Spleen (tissue), 11 donors: ENCODE results near the gene DOCK11. TPM values are rescaled to one million over a fixed set of nuclear protein-coding genes. Genes with fewer than 3 reads are reported as not detected.
"Not testable (repeated sequence)": the region's sequence is repeated elsewhere in the genome, so short reads cannot be mapped to it uniquely, and the experiment has no call there.

Experiments used
- DNase-seq: peaks from one replicate; pipeline ENCODE4 v3.0.0-alpha.2; 2020
- H3K27ac ChIP-seq, 8 donors: fragments of 200-600 bp; sonication (generic) in 7 of 8; 1 replicate in 4 of 8; 2 replicates in 4 of 8; pipeline versions ENCODE4 v1.5.0 to v1.8.0; 2016 to 2021; ENCODE audit warnings: inconsistent platforms in 4 of 8, mild to moderate bottlenecking in 4 of 8, moderate library complexity in 1 of 8
- H3K27me3 ChIP-seq, 7 donors: fragments of 200-600 bp; sonication (generic) in 6 of 7; replicated peaks in 1 of 7; 1 replicate in 4 of 7; 2 replicates in 3 of 7; pipeline versions ENCODE4 v1.5.0 to v1.8.0; 2016 to 2021; ENCODE audit warnings: inconsistent platforms in 3 of 7, mild to moderate bottlenecking in 1 of 7
- H3K36me3 ChIP-seq, 6 donors: fragments of 200-600 bp; sonication (generic) in 5 of 6; 1 replicate in 4 of 6; 2 replicates in 2 of 6; pipeline versions ENCODE4 v1.5.0 to v1.8.0; 2016 to 2021; ENCODE audit warnings: inconsistent platforms in 2 of 6
- H3K4me1 ChIP-seq, 6 donors: fragments of 200-600 bp; sonication (generic) in 5 of 6; 1 replicate in 3 of 6; 2 replicates in 3 of 6; pipeline versions ENCODE4 v1.5.0 to v1.8.0; 2016 to 2021; ENCODE audit warnings: inconsistent platforms in 3 of 6
- H3K4me3 ChIP-seq, 8 donors: fragments of 200-600 bp; sonication (generic) in 7 of 8; 1 replicate in 4 of 8; 2 replicates in 4 of 8; pipeline versions ENCODE4 v1.5.0 to v1.8.0; 2016 to 2021; ENCODE audit warnings: inconsistent platforms in 4 of 8, mild to moderate bottlenecking in 4 of 8, moderate library complexity in 2 of 8
- H3K9me3 ChIP-seq, 8 donors: fragments of 200-600 bp; sonication (generic) in 7 of 8; 1 replicate in 4 of 8; 2 replicates in 4 of 8; pipeline versions ENCODE4 v1.5.0 to v1.8.0; 2016 to 2021; ENCODE audit warnings: inconsistent platforms in 4 of 8
- CTCF ChIP-seq, 11 experiments: fragments of 200-600 bp in 7 of 11; fragments of 450-650 bp in 4 of 11; sonication (generic) in 4 of 11; IDR thresholded peaks in 8 of 11; conservative IDR thresholded peaks in 3 of 11; 1 replicate in 7 of 11; 2 replicates in 4 of 11; pipeline versions ENCODE4 v1.4.0 to v1.8.0; 2016 to 2021; ENCODE audit warnings: antibody characterized with exemption in 11 of 11, inconsistent platforms in 4 of 11, mild to moderate bottlenecking in 1 of 11
- POLR2A ChIP-seq, 3 donors: fragments of 450-650 bp; IDR thresholded peaks; one replicate each; pipeline ENCODE4 v1.5.1; 2017; ENCODE audit warnings: antibody characterized with exemption in 3 of 3, mild to moderate bottlenecking in 1 of 3
- POLR2AphosphoS5 ChIP-seq, 3 donors: sonication (generic); formaldehyde crosslinking; IDR thresholded peaks; one replicate each; pipeline ENCODE4 v1.5.1; 2017; ENCODE audit warnings: antibody characterized with exemption in 3 of 3
- WGBS, 5 donors: extraction: QIAGEN DNeasy Blood & Tissue Kit in 3 of 5; methylation state at CpG; one replicate each; pipeline versions ENCODE4 v1.1.5 to v1.1.7; 2013 to 2018; 5-methylcytosine and 5-hydroxymethylcytosine counted together
- intact Hi-C: fragments of 100-400 bp; cut with DNase I; formaldehyde crosslinking; loops from one replicate; pipeline ENCODE4 v1.15.0; 2023; ENCODE audit warnings: low total_unique reads
- polyA plus RNA-seq, 3 donors: library from polyadenylated mRNA; stranded (reverse); fragments of 200-250 nt; gene quantifications; one replicate each; pipeline ENCODE4 v1.2.1, GENCODE V29; 2013
- total RNA-seq, 7 donors: library from RNA; depleted of rRNA in 3 of 7; stranded (reverse); fragments of >200 nt in 3 of 7; fragmentation: NEBNext Ultra II Directional in 4 of 7; extraction: Animal tissue kit (Norgen Biotek cat#: 25700) in 4 of 7; gene quantifications; one replicate each; pipeline versions ENCODE4 v1.1.0 to v1.2.1, GENCODE V29; 2016 to 2021
- donor health status: healthy with polysubstance abuse.
- donor health status: DM: no; HTN: no; CAD: no; lungs with moderate emphysema.
- donor health status: DM: no; HTN: no; CAD: no.
- donor health status: Bipolar disorder and iron deficiency.
- donor health status: healthy.
- donor health status: DM: no; HTN: no; CAD: no.
- donor health status: DM: yes; HTN: yes; CAD: no.

The DOCK11 gene
- total and polyA plus RNA-seq, 10 donors, result 32.8 to 68.9 (median 56.0) TPM

- TF ChIP-seq POLR2A (IDR thresholded peaks at IDR 0.05), result no peak
- TF ChIP-seq CTCF (IDR thresholded peaks at IDR 0.05 in 8 of 11, conservative IDR thresholded peaks at IDR 0.05 in 3 of 11), result no peak
- no peak for TF ChIP-seq POLR2AphosphoS5 (IDR thresholded peaks at IDR 0.05)
- Histone ChIP-seq H3K4me1 (no peaks in the 10 kb centered on the region), H3K36me3 (no peaks in the 10 kb centered on the region), H3K4me3 (no peak overlapping the region), H3K27ac (no peak overlapping the region), H3K27me3 (no peaks in the 10 kb centered on the region), H3K9me3 (no peaks in the 10 kb centered on the region)
- DNase-seq, result no peak
- intact Hi-C loops, result no loop called here
- WGBS, 5 donors, result 22 to 54% (median 28%) methylated on average over 6 of the region's 6 CpGs
Observed at GRCh38 chrX:118464501-118464900, 31.1 kb upstream of the DOCK11 start.

- intact Hi-C loops, result no loop called here
- no peak overlapping the region for H3K27ac ChIP-seq
- 48 to 66% (median 60%) methylated on average over 7 of the region's 7 CpGs for WGBS, 5 donors
- no peaks in the 10 kb centered on the region for H3K27me3 ChIP-seq
- no peaks in the 10 kb centered on the region for H3K4me1 ChIP-seq
- DNase-seq, result no peak
- peaks cover 0 to 14% (median 7%) of the 10 kb centered on the region in 8 donors for H3K9me3 ChIP-seq
- H3K36me3 ChIP-seq, result no peaks in the 10 kb centered on the region
- H3K4me3 ChIP-seq, result no peak overlapping the region
- no peak for TF ChIP-seq POLR2AphosphoS5 (IDR thresholded peaks at IDR 0.05)
- no peak for TF ChIP-seq POLR2A (IDR thresholded peaks at IDR 0.05)
- TF ChIP-seq CTCF (IDR thresholded peaks at IDR 0.05 in 8 of 11, conservative IDR thresholded peaks at IDR 0.05 in 3 of 11), result no peak
Observed at GRCh38 chrX:118468122-118468521, 27.5 kb upstream of the DOCK11 start.

GRCh38 chrX:118470721-118471347 lies 24.8 kb upstream of the DOCK11 start:
- H3K27ac ChIP-seq, intact Hi-C loops, DNase-seq, H3K4me1 ChIP-seq, H3K27me3 ChIP-seq, H3K4me3 ChIP-seq, H3K36me3 ChIP-seq: not testable (repeated sequence)
- 73 to 97% (median 86%) methylated on average over 4 to 5 of the region's 5 CpGs for WGBS, 5 donors
- peaks cover 0 to 14% (median 7%) of the 10 kb centered on the region in 8 donors for H3K9me3 ChIP-seq

DNA sequence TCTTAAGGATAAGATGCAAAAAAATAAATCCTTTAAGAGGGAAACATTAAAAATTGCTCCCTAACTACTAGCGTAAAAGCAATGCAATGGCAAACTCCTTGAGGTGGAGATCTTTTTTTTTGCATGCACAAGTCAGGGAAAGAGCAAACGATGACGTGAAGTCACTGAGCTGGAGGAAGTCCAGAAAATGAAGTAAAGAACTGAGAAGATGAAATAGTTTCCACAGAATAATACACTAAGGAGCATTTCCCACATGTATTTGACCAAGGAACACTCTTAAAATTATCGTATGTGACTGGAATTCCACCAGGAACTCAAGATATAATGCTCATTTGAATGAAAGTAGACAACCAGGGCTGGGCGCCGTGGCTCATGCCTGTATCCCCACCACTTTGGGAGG lies 21.0 kb upstream of the DOCK11 start:
- intact Hi-C loops, result no loop called here
- TF ChIP-seq CTCF (IDR thresholded peaks at IDR 0.05 in 8 of 11, conservative IDR thresholded peaks at IDR 0.05 in 3 of 11) (no peak), POLR2AphosphoS5 (IDR thresholded peaks at IDR 0.05) (no peak), POLR2A (IDR thresholded peaks at IDR 0.05) (no peak)
- no peak overlapping the region for H3K4me3 ChIP-seq
- 64 to 75% (median 69%) methylated on average over 4 to 6 of the region's 6 CpGs for WGBS, 5 donors
- H3K27ac ChIP-seq, result no peak overlapping the region
- no peaks in the 10 kb centered on the region for H3K4me1 ChIP-seq
- H3K27me3 ChIP-seq, result no peaks in the 10 kb centered on the region
- no peak for DNase-seq
- peaks cover 0 to 14% (median 7%) of the 10 kb centered on the region in 8 donors for H3K9me3 ChIP-seq
- H3K36me3 ChIP-seq, result no peaks in the 10 kb centered on the region
